ENCODE results near the gene RNF166. TPM values are rescaled to one million over a fixed set of nuclear protein-coding genes. Genes with fewer than 3 reads are reported as not detected.

The RNF166 gene
- total RNA-seq, 1 experiment from 2014 or later: 36.3 TPM

GRCh38 chr16:88686439-88687253 lies 19.6 kb downstream of the RNF166 start, which contains the start of gene SNAI3:
SNAI3 (minus strand) TSS chr16:88686507; CDS start chr16:88686406, 101 bp downstream.
- H3K9me3 ChIP-seq (ENCODE audit: low read depth, low read length, poor library complexity, severe bottlenecking): no peaks in the 10 kb centered on the region
- H3K4me1 ChIP-seq (ENCODE audit: insufficient read depth, low read length, poor library complexity, severe bottlenecking): peaks cover 6% of the 10 kb centered on the region
- DNase-seq (ENCODE audit: low spot score): peak; percentile 64
- H3K27me3 ChIP-seq (replicated peaks; ENCODE audit: insufficient read depth, low read depth, low read length, poor library complexity): no peaks in the 10 kb centered on the region
- peak within 1 kb of the TSS; percentile 53 for H3K4me3 ChIP-seq (ENCODE audit: low read depth, low read length, poor library complexity, severe bottlenecking)
- no TSS peak for BruUV-seq (replicated peaks)
- ChIA-PET CTCF (no interaction called here), POLR2A (ENCODE audit: low non-redundant PET) (no interaction called here)
- intact Hi-C loops (cut with micrococcal nuclease; ENCODE audit: unreplicated experiment): no loop called here
- no peak within 1 kb of the TSS for H3K27ac ChIP-seq (ENCODE audit: low read depth, low read length, poor library complexity, severe bottlenecking)
- TF ChIP-seq CTCF (conservative IDR thresholded peaks at IDR 0.05; ENCODE audit: low read depth, low read length) (no peak), EZH2 (IDR thresholded peaks at IDR 0.05; ENCODE audit: borderline replicate concordance, low read depth, low read length, poor library complexity, severe bottlenecking) (no peak)
- H3K36me3 ChIP-seq (ENCODE audit: insufficient read depth, low read length, poor library complexity, severe bottlenecking): no peaks in the 10 kb centered on the region

GRCh38 chr16:88686062-88686438 lies 20.2 kb downstream of the RNF166 start:
- H3K36me3 ChIP-seq (ENCODE audit: insufficient read depth, low read length, poor library complexity, severe bottlenecking): no peaks in the 10 kb centered on the region
- ChIA-PET POLR2A (ENCODE audit: low non-redundant PET) (no interaction called here), CTCF (no interaction called here)
- H3K27me3 ChIP-seq (replicated peaks; ENCODE audit: insufficient read depth, low read depth, low read length, poor library complexity): no peaks in the 10 kb centered on the region
- H3K4me1 ChIP-seq (ENCODE audit: insufficient read depth, low read length, poor library complexity, severe bottlenecking): peaks cover 6% of the 10 kb centered on the region
- H3K27ac ChIP-seq (ENCODE audit: low read depth, low read length, poor library complexity, severe bottlenecking): no peak overlapping the region
- peak overlapping the region; percentile 53 for H3K4me3 ChIP-seq (ENCODE audit: low read depth, low read length, poor library complexity, severe bottlenecking)
- DNase-seq (ENCODE audit: low spot score): no peak
- H3K9me3 ChIP-seq (ENCODE audit: low read depth, low read length, poor library complexity, severe bottlenecking): no peaks in the 10 kb centered on the region
- intact Hi-C loops (cut with micrococcal nuclease; ENCODE audit: unreplicated experiment): no loop called here
- no peak for TF ChIP-seq CTCF (conservative IDR thresholded peaks at IDR 0.05; ENCODE audit: low read depth, low read length)
- BruUV-seq (replicated peaks): no TSS peak

GRCh38 chr16:88685156-88686061 lies 20.8 kb downstream of the RNF166 start:
- ChIA-PET CTCF (interaction anchor here (0.5 kb wide), 1 partner anchor 13 kb away, joined by 11 read pairs; no protein-coding TSS in a partner anchor), POLR2A (ENCODE audit: low non-redundant PET) (no interaction called here)
- TF ChIP-seq CTCF (conservative IDR thresholded peaks at IDR 0.05; ENCODE audit: low read depth, low read length) (peak; percentile 65), EZH2 (IDR thresholded peaks at IDR 0.05; ENCODE audit: borderline replicate concordance, low read depth, low read length, poor library complexity, severe bottlenecking) (no peak)
- Histone ChIP-seq H3K9me3 (ENCODE audit: low read depth, low read length, poor library complexity, severe bottlenecking) (no peaks in the 10 kb centered on the region), H3K27ac (ENCODE audit: low read depth, low read length, poor library complexity, severe bottlenecking) (no peak overlapping the region), H3K36me3 (ENCODE audit: insufficient read depth, low read length, poor library complexity, severe bottlenecking) (no peaks in the 10 kb centered on the region), H3K4me3 (ENCODE audit: low read depth, low read length, poor library complexity, severe bottlenecking) (peak overlapping the region; percentile 53), H3K27me3 (replicated peaks; ENCODE audit: insufficient read depth, low read depth, low read length, poor library complexity) (no peaks in the 10 kb centered on the region), H3K4me1 (ENCODE audit: insufficient read depth, low read length, poor library complexity, severe bottlenecking) (peaks cover 6% of the 10 kb centered on the region)
- no TSS peak for BruUV-seq (replicated peaks)
- DNase-seq (ENCODE audit: low spot score): peak; percentile 52
- intact Hi-C loops (cut with micrococcal nuclease; ENCODE audit: unreplicated experiment): no loop called here
